Activated B cell treated with CpG ODN at 0.5 μM for 24 hours (primary cell): ENCODE results near the gene P2RX4. TPM values are rescaled to one million over a fixed set of nuclear protein-coding genes. Genes with fewer than 3 reads are reported as not detected.
"Not testable (repeated sequence)": the region's sequence is repeated elsewhere in the genome, so short reads cannot be mapped to it uniquely, and the experiment has no call there.

Experiments used
- ATAC-seq: fragments of 200-7000 bp; cut with Tn5 transposase; one replicate; pipeline ENCODE4 v1.10.0; 2021; ENCODE audit warnings: low read depth, mild to moderate bottlenecking, moderate library complexity
- CTCF ChIA-PET: fragments of 350-600 bp; sonication (Branson Sonifier 250); formaldehyde crosslinking; loops from one replicate; lab custom pipeline; 2021; ENCODE audit warnings: antibody characterized with exemption; lab: Charles Lee
- POLR2A ChIA-PET: fragments of 350-600 bp; sonication (Branson Sonifier 250); formaldehyde crosslinking; loops from one replicate; lab custom pipeline; 2021; ENCODE audit warnings: antibody characterized with exemption; lab: Charles Lee
- DNase-seq: peaks from one replicate; pipeline ENCODE4 v3.0.0; 2022
- H3K27ac Mint-ChIP-seq: one replicate; pipeline ENCODE4 v1.8.0; 2020; ENCODE audit warnings: mixed read lengths
- H3K27me3 Mint-ChIP-seq: one replicate; pipeline ENCODE4 v1.8.0; 2021; ENCODE audit warnings: mixed read lengths
- H3K36me3 Mint-ChIP-seq: one replicate; pipeline ENCODE4 v1.8.0; 2021; ENCODE audit warnings: low read depth, mixed read lengths
- H3K4me1 Mint-ChIP-seq: one replicate; pipeline ENCODE4 v1.8.0; 2021; ENCODE audit warnings: mixed read lengths
- H3K4me3 Mint-ChIP-seq: one replicate; pipeline ENCODE4 v1.8.0; 2020; ENCODE audit warnings: mild to moderate bottlenecking, mixed read lengths
- H3K9me3 Mint-ChIP-seq: one replicate; pipeline ENCODE4 v1.8.0; 2020; ENCODE audit warnings: mixed read lengths
- intact Hi-C: fragments of 100-400 bp; cut with micrococcal nuclease; formaldehyde crosslinking; loops from one replicate; pipeline ENCODE4 v1.15.1; 2024
- total RNA-seq: library from RNA; stranded (reverse); gene quantifications from 2 replicates; pipeline ENCODE4 v1.2.3, GENCODE V29; 2022
- TF ChIP-seq, protein P1 (sequence below): fragments of 200-600 bp; IDR thresholded peaks from one replicate; pipeline ENCODE4 v1.8.0; 2022; ENCODE audit warnings: antibody characterized with exemption, mild to moderate bottlenecking

Gene P2RX4
- total RNA-seq, 1 donor from 2014 or later = 17.0 TPM

DNA sequence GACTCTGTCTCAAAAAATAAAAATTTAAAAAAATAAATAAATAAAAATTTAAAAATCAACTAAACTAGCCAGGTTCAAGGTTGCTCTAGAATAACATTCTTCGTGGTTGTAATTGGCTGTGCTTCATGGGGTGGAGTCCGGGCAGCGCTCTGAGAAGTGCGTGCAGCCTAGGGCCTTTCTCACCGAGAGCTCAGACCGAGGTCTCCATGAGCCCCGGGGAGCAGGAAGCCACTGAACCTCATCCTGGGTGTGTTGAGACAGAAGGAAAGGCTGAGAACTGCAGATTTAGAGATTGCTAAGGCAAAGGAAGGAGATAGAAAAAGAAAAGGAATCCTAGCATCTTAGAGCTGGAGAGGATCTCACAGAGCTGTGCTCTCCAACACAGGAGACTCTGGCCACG is 14.7 kb downstream of the P2RX4 start:
- peaks cover 34% of the 10 kb centered on the region for H3K4me1 Mint-ChIP-seq
- intact Hi-C loops = no loop called here
- DNase-seq (no peak), ATAC-seq (no peak)
- peaks cover 24% of the 10 kb centered on the region for H3K36me3 Mint-ChIP-seq
- H3K27me3 Mint-ChIP-seq = no peaks in the 10 kb centered on the region
- no peak overlapping the region for H3K4me3 Mint-ChIP-seq
- POLR2A ChIA-PET = interaction anchor here (0.6 to 0.7 kb wide), 2 partner anchors 16 to 99 kb away, joined by 3 to 4 read pairs; no protein-coding TSS in a partner anchor
- no peaks in the 10 kb centered on the region for H3K9me3 Mint-ChIP-seq
- no peak overlapping the region for H3K27ac Mint-ChIP-seq
- CTCF ChIA-PET = interaction anchor here (1.3 kb wide), 1 partner anchor 163 kb away, joined by 4 read pairs; no protein-coding TSS in a partner anchor
- TF ChIP-seq, protein P1, sequence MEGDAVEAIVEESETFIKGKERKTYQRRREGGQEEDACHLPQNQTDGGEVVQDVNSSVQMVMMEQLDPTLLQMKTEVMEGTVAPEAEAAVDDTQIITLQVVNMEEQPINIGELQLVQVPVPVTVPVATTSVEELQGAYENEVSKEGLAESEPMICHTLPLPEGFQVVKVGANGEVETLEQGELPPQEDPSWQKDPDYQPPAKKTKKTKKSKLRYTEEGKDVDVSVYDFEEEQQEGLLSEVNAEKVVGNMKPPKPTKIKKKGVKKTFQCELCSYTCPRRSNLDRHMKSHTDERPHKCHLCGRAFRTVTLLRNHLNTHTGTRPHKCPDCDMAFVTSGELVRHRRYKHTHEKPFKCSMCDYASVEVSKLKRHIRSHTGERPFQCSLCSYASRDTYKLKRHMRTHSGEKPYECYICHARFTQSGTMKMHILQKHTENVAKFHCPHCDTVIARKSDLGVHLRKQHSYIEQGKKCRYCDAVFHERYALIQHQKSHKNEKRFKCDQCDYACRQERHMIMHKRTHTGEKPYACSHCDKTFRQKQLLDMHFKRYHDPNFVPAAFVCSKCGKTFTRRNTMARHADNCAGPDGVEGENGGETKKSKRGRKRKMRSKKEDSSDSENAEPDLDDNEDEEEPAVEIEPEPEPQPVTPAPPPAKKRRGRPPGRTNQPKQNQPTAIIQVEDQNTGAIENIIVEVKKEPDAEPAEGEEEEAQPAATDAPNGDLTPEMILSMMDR = no peak

DNA sequence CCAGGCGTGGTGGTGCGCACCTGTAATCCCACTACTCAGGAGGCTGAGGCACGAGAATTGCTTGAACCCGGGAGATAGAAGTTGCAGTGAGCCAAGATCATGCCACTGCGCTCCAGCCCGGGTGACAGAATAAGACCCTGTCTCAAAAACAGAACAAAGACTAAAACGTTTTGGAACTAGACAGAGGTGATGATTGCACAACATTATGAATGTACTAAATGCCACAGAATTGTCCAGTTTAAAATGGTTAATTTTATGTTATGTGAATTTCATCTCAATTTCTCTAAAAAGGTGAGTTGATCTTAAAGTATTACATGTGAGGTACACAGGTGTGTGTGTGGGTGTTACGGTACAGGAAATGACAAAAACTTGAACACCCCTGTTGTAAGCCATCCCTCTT is 16.5 kb downstream of the P2RX4 start:
- peaks cover 38% of the 10 kb centered on the region for H3K4me1 Mint-ChIP-seq
- CTCF ChIA-PET = no interaction called here
- no peak overlapping the region for H3K4me3 Mint-ChIP-seq
- TF ChIP-seq, protein P1 = no peak
- no peak overlapping the region for H3K27ac Mint-ChIP-seq
- no peak for DNase-seq
- POLR2A ChIA-PET = no interaction called here
- intact Hi-C loops = loop anchor here (2.0 kb wide), 1 partner anchor 16 kb away; the partner anchor contains the start of gene P2RX4
- no peaks in the 10 kb centered on the region for H3K27me3 Mint-ChIP-seq
- no peak for ATAC-seq
- H3K9me3 Mint-ChIP-seq = no peaks in the 10 kb centered on the region
- H3K36me3 Mint-ChIP-seq = peaks cover 26% of the 10 kb centered on the region

DNA sequence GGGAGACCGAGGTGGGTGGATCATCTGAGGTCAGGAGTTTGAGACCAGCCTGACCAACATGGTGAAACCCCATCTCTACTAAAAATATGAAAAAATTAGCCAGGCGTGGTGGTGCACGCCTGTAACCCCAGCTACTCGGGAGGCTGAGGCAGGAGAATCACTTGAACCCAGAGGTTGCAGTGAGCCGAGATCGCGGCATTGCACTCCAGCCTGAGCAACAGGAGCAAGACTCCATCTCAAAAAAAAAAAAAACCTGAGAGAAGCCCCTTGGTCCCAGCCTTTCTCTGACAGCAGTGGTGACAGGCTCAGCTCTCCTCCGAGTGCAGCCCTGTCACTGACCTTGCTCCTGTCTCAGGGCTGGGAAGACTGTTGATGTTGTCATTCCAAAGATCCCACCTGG is 16.9 kb downstream of the P2RX4 start:
- H3K9me3 Mint-ChIP-seq, DNase-seq, CTCF ChIA-PET, H3K27ac Mint-ChIP-seq, H3K27me3 Mint-ChIP-seq: not testable (repeated sequence)
- peaks cover 38% of the 10 kb centered on the region for H3K4me1 Mint-ChIP-seq
- POLR2A ChIA-PET = interaction anchor here (0.7 to 0.8 kb wide), 2 partner anchors 13 to 691 kb away, joined by 3 to 4 read pairs; no protein-coding TSS in a partner anchor
- ATAC-seq = peak; percentile 4
- intact Hi-C loops = loop anchor here (2.0 kb wide), 1 partner anchor 16 kb away; the partner anchor contains the start of gene P2RX4
- peaks cover 23% of the 10 kb centered on the region for H3K36me3 Mint-ChIP-seq
- peak overlapping the region; percentile 9 for H3K4me3 Mint-ChIP-seq

DNA sequence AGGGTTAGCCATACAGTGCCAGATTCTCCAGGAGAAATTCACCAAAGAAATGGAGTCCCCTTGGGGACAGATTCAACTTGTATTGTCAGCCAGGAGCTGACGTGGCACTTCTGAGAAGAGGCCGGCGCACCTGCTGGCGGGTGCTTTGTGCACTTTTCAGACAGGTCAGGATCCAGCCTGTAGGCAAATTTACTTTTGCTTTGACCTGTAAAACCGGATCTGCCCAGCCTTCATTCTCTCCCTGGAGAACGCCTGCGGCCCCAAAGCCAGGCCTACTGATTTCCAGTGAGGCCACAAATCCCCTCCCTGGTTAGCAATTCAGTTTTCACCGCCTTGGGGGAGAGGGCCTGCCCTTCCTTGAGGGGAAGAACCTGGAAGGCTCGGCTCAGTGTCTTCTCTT is 17.4 kb downstream of the P2RX4 start:
- no peaks in the 10 kb centered on the region for H3K27me3 Mint-ChIP-seq
- H3K4me3 Mint-ChIP-seq = peak overlapping the region; percentile 9
- peaks cover 24% of the 10 kb centered on the region for H3K36me3 Mint-ChIP-seq
- ChIA-PET POLR2A (interaction anchor here (0.6 to 0.8 kb wide), 3 partner anchors 13 to 758 kb away, joined by 3 to 6 read pairs (median 4); no protein-coding TSS in a partner anchor), CTCF (no interaction called here)
- intact Hi-C loops = loop anchor here (2.0 kb wide), 1 partner anchor 16 kb away; the partner anchor contains the start of gene P2RX4
- TF ChIP-seq, protein P1 = no peak
- peaks cover 37% of the 10 kb centered on the region for H3K4me1 Mint-ChIP-seq
- peak overlapping the region; percentile 68 for H3K27ac Mint-ChIP-seq
- peak; percentile 70 for ATAC-seq
- no peaks in the 10 kb centered on the region for H3K9me3 Mint-ChIP-seq
- DNase-seq = no peak

DNA sequence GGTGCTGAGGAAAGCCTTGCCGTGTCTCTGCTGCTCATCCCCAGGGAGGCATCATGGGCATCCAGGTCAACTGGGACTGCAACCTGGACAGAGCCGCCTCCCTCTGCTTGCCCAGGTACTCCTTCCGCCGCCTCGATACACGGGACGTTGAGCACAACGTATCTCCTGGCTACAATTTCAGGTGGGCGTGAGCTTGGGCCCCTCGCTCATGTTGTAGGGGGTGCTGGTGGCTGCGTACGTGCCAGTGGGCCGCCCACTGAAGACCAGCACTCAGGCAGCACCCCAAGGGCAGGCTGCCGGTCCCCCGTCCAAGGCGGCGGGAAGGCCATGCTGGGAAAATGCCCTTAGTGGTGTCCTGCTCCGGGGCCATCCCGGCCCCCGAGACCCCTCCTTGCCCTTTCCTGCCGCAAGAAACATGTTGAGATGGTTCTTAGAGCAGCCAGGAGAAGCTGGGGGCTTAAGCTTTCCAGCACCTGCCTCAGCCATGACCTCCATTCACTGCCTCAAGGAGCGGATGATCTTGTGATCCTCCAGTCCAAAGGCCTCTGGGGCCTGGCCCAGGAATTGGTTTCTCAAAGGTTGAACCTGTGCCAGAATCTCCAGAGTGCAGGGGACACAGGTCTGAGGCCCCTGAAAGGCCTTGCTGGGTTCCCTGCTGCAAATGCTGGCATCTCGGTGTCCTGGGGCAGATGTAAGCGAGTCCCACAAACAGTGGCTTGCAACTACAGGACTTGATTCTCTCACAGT is 19.2 kb downstream of the P2RX4 start:
- intact Hi-C loops = no loop called here
- Mint-ChIP-seq H3K4me1 (peaks cover 19% of the 10 kb centered on the region), H3K9me3 (no peaks in the 10 kb centered on the region), H3K27ac (no peak overlapping the region), H3K36me3 (peaks cover 37% of the 10 kb centered on the region), H3K4me3 (no peak overlapping the region), H3K27me3 (no peaks in the 10 kb centered on the region)
- DNase-seq (no peak), ATAC-seq (no peak)
- CTCF ChIA-PET = interaction anchor here (0.5 to 2.0 kb wide), 3 partner anchors 54 to 169 kb away, joined by 3 to 6 read pairs (median 4); no protein-coding TSS in a partner anchor
- TF ChIP-seq, protein P1 = no peak
- POLR2A ChIA-PET = no interaction called here
